Choroid plexus epithelial cell (primary cell): ENCODE measurements around the gene DDIT3.

ENCODE experiments used
- DNase-seq: peaks from one replicate; pipeline ENCODE4 v3.0.0-alpha.2; 2010; ENCODE audit warnings: low read depth
- H3K4me3 ChIP-seq: 2 replicates; pipeline ENCODE4 v1.5.1; 2011; ENCODE audit warnings: low read depth, mild to moderate bottlenecking, control low read depth, low read length, moderate library complexity
- TF ChIP-seq, protein P1 (sequence below): conservative IDR thresholded peaks from 2 replicates; pipeline ENCODE4 v1.5.1; 2011; ENCODE audit warnings: low read depth, mild to moderate bottlenecking, control low read depth, inconsistent platforms, low read length, moderate library complexity

The DDIT3 gene

DNA sequence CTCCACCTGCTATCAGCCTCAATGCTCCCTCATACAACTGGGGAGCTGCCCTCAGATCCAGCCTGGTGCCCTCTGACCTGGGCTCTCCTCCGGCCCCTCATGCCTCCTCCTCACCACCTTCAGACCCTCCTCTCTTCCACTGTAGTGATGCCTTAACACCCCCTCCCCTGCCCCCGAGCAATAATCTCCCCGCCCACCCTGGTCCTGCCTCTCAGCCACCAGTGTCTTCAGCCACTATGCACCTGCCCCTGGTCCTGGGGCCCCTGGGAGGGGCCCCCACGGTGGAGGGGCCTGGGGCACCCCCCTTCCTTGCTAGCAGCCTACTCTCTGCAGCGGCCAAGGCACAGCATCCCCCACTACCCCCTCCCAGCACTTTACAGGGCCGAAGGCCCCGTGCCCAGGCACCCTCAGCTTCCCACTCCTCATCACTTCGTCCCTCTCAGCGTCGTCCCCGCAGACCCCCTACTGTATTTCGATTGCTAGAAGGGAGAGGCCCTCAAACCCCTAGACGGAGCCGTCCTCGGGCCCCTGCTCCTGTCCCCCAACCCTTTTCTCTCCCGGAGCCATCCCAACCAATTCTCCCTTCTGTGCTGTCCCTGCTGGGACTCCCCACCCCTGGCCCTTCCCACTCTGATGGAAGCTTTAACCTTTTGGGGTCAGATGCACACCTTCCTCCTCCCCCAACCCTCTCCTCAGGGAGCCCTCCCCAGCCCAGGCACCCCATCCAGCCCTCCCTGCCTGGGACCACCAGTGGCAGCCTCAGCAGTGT lies 5.5 kb upstream of the DDIT3 start:
- no peak overlapping the region for H3K4me3 ChIP-seq
- DNase-seq, result no peak
- TF ChIP-seq, protein P1, sequence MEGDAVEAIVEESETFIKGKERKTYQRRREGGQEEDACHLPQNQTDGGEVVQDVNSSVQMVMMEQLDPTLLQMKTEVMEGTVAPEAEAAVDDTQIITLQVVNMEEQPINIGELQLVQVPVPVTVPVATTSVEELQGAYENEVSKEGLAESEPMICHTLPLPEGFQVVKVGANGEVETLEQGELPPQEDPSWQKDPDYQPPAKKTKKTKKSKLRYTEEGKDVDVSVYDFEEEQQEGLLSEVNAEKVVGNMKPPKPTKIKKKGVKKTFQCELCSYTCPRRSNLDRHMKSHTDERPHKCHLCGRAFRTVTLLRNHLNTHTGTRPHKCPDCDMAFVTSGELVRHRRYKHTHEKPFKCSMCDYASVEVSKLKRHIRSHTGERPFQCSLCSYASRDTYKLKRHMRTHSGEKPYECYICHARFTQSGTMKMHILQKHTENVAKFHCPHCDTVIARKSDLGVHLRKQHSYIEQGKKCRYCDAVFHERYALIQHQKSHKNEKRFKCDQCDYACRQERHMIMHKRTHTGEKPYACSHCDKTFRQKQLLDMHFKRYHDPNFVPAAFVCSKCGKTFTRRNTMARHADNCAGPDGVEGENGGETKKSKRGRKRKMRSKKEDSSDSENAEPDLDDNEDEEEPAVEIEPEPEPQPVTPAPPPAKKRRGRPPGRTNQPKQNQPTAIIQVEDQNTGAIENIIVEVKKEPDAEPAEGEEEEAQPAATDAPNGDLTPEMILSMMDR, result no peak

DNA sequence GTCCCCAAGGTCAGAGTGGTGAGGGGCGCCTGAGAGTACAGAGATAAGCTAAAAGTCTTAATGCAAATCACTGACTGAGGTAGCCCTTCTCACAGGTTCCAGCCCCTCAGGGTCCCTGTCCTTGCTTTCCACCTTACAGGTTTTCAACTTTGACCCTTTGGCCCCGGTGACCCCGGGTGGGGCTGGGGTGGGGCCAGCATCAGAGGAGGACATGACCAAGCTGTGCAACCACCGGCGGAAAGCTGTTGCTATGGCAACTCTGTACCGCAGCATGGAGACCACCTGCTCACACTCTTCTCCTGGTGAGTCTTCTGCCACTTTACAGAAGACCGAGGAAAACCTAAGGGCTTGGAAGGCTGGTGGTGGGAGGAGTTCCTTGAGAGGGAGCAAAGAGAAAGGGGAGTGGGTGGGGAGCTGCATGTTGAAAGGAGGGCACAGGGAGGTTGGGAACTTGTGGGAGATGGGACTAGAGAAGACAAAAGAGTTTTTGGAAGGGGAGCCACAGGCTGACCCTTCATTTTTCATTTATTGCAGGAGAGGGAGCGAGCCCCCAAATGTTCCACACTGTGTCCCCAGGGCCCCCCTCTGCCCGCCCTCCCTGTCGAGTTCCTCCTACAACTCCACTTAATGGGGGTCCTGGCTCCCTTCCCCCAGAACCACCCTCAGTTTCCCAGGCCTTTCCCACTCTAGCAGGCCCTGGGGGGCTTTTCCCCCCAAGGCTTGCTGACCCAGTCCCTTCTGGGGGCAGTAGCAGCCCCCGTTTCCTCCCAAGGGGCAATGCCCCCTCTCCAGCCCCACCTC lies 4.7 kb upstream of the DDIT3 start:
- TF ChIP-seq, protein P1, result no peak
- H3K4me3 ChIP-seq, result peak overlapping the region; percentile 9
- DNase-seq, result no peak

DNA sequence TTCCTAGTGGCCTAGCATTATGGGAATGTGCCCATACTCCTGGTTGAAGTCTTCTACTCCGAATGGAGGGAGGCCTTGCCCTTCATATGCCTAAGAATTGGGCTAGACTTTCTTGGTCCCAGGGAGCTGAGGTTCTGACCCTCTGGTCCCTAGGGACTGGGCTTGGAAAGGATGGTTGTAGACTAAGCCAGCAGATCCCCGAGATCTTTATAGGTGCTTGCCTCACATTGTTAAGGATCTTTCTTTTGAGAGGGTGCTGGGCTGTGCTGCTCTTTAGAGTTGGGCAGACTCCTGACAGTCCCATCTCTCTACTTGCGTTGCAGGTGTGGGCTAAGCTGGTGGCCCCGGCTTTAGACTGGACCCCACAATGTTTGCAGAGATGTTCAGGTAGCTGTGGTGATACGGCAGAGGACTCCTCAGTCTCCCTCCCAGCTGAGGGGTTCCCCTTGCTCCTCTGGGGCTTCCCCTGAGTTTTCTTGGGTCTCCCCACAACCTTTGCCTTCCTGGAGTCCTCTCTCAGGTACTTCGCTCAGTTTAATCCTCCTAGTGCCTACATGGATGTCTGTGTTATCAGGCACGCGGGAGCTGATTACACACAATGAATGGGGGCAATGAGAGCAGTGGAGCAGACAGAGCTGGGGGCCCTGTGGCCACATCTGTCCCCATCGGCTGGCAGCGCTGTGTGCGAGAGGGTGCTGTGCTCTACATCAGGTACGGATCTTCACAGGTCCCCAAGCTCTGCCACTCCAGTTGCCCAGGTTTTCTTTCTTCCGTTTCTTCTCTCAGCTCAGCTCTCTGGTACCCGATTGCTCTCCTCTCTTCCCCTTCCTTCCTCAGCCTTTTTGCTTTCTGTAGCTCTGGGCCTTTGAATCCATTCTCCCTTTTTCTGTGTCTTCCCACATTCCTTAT lies 3.6 kb upstream of the DDIT3 start:
- no peak for DNase-seq
- TF ChIP-seq, protein P1, result no peak
- peak overlapping the region; percentile 79 for H3K4me3 ChIP-seq

DNA sequence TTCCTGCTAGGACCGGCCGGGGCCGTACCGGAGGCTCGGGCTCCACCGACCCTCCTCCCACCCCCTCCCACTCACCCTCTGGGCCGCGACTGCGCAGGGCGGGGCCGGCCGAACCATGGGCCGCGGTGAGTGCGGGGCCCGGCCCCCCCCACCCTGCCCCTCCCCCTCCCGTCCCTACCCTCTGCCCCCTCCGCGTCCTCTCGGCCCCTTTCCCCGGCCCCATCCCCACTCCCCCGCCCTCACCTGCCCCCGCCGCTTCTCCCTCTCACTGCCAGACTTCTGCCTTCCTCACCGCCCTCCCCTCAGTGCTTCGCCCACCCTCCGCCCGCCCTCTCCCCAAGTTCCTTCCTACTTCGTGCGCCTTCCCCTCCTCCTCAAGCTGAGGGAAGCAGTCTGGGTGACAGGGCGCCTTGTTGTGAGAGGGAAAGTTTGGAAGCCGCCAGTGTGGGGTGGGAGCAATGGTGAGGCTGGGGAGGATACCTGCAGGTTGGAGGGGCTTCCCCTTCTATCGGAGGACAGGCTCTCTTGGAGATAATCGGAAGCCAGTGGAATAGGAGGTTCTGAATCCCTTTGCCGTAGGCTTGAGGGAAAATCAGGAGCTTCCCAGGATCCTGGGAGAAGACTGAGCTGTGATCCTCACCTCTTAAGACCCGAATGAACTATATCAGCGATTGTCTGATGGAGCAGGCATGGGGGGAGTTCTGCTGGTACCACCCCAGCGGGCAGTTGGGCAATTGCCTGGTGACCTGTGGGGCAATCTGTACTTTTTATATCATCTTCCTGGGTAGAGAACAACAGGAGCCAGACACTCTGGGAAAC lies 2.8 kb upstream of the DDIT3 start:
- DNase-seq, result peak; percentile 69
- H3K4me3 ChIP-seq, result peak overlapping the region; percentile 79
- TF ChIP-seq, protein P1, result no peak

DNA sequence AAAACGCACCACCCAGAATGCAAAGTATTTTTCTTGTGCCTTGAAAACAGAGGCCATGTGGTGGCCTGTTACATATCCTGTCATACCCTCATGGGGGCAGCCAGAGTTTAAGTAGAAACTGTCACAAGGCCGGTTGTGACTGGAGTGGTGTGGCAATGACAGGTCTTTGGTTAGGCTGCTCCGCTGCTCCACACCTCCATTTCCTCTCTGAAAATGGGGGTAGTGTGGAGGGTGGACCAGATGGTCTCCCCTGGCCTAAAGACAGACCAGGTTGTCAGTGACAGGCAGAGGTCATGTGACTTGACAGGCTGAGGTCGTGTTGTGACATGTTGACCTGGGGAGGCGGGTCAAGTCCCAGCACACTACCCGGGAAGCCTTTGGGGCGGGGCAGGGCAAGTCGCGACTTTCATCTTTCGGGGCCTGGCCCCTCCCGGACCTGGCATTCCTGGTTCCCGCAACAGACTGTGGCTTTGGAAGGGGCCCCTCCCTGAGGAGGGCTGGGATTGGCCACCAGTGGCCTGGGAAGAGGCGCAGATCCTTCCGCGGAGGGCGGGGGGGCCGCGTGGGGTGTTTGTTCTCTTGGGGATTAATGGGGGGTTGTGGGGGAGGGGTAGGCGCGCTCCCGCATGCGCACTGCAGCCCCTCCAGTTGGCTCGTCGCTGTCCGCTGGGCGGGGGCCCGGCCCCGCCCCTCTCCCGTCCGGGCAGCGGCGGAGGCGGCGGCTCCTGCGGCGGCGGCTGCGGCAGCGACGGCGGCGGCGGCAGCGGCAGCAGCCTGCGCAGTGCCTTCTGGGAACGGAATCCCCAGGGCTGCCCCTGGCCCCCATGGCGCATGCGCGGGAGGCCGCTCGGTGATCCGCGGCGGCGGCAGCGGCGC lies 1.9 kb upstream of the DDIT3 start, which contains the start of gene MBD6:
MBD6 (plus strand) TSS at position 814 of the 876 bp plus-strand sequence. CDS start 1,480 bp downstream, outside the sequence.
- H3K4me3 ChIP-seq, result peak within 1 kb of the TSS; percentile 79
- TF ChIP-seq, protein P1, result no peak
- peak; percentile 95 for DNase-seq
